Measurements from ENCODE around the gene BEAN1. TPM values are rescaled to one million over a fixed set of nuclear protein-coding genes. Genes with fewer than 3 reads are reported as not detected.

BEAN1 gene
- total and polyA plus RNA-seq, 9 of the 15 experiments (the other 6 are each of a cell fraction or from before 2014, with no cell fraction given) = not detected

DNA sequence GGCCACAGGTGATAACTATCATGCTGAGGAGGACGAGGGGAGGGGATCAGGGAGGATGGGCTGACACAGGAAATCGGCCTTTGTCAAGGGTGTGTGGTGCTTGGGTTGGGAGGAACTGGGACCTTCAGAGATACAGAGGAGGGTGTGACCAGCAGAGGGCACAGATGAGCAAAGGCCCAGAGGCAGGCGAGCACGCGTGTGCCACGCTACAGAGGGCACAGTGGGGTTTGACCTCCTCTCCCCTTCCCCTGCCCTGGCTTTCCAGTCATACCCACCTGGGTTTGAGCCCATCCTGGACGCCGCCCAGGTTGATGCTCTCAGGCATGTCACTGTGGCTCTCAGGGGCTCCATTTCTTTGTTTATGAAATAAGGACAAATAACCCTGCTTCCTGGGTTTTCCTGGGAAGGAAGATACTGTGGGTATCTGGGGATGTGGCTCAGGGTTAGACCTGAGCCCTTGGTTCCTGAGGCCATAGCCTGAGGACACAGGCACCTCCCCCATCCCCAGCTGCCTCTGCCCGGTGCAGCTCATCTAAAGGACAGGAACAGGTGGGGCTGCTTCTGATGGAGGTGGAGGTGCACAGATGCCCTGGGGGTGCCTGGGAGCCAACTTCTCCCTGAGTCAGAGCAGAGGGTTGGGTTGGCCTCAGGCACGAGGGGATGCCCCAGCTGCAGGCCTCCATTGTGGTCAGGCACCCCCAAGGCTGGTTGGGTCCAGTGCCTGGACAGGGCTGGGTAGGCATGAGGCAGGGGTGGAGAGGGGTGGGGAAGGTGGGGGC, 51.8 kb downstream of the BEAN1 start (continued):
- TF ChIP-seq ZNF764 (CRISPR knock-in tag; IDR thresholded peaks at IDR 0.05; ENCODE audit: low read depth) (no peak), ZNF583 (CRISPR knock-in tag; IDR thresholded peaks at IDR 0.05) (no peak), NFIC (IDR thresholded peaks at IDR 0.05) (no peak), MYC (IDR thresholded peaks at IDR 0.05; ENCODE audit: low read depth, low read length) (peak; percentile 81), MYC (CRISPR knock-in tag; IDR thresholded peaks at IDR 0.05; ENCODE audit: borderline replicate concordance, low read depth) (no peak), CTBP1 (IDR thresholded peaks at IDR 0.05; ENCODE audit: borderline replicate concordance) (peak; percentile 81), RBBP5 (IDR thresholded peaks at IDR 0.05; ENCODE audit: borderline replicate concordance, insufficient read depth, low read length, poor library complexity, severe bottlenecking) (no peak), L3MBTL2 (IDR thresholded peaks at IDR 0.05) (peak; percentile 25; the same call in 1 of the 2 replicates), ZNF436 (CRISPR knock-in tag; IDR thresholded peaks at IDR 0.05) (no peak), RFX1 (IDR thresholded peaks at IDR 0.05) (no peak), PHF20 (IDR thresholded peaks at IDR 0.05; ENCODE audit: partially characterized antibody) (no peak), ZNF253 (CRISPR knock-in tag; conservative IDR thresholded peaks at IDR 0.05) (no peak), ZC3H11A (IDR thresholded peaks at IDR 0.05; ENCODE audit: low read depth, low read length) (no peak), SMC3 (conservative IDR thresholded peaks at IDR 0.05; ENCODE audit: insufficient read depth, low read depth, low read length) (peak; percentile 47; the same call in 1 of the 2 replicates), EGR1 (conservative IDR thresholded peaks at IDR 0.05) (no peak)
- TF ChIP-seq, protein P1, sequence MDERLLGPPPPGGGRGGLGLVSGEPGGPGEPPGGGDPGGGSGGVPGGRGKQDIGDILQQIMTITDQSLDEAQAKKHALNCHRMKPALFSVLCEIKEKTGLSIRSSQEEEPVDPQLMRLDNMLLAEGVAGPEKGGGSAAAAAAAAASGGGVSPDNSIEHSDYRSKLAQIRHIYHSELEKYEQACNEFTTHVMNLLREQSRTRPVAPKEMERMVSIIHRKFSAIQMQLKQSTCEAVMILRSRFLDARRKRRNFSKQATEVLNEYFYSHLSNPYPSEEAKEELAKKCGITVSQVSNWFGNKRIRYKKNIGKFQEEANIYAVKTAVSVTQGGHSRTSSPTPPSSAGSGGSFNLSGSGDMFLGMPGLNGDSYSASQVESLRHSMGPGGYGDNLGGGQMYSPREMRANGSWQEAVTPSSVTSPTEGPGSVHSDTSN (CRISPR knock-in tag; IDR thresholded peaks at IDR 0.05; ENCODE audit: low read depth) = no peak
- TF ChIP-seq, protein P1 (tag; conservative IDR thresholded peaks at IDR 0.05; ENCODE audit: low read depth) = no peak
- TF ChIP-seq, protein P2, sequence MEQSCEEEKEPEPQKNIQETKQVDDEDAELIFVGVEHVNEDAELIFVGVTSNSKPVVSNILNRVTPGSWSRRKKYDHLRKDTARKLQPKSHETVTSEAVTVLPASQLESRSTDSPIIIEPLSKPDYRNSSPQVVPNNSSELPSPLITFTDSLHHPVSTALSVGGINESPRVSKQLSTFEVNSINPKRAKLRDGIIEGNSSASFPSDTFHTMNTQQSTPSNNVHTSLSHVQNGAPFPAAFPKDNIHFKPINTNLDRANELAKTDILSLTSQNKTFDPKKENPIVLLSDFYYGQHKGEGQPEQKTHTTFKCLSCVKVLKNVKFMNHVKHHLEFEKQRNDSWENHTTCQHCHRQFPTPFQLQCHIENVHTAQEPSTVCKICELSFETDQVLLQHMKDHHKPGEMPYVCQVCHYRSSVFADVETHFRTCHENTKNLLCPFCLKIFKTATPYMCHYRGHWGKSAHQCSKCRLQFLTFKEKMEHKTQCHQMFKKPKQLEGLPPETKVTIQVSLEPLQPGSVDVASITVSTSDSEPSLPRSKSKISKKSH (CRISPR knock-in tag; IDR thresholded peaks at IDR 0.05) = no peak
- TF ChIP-seq, protein P3, sequence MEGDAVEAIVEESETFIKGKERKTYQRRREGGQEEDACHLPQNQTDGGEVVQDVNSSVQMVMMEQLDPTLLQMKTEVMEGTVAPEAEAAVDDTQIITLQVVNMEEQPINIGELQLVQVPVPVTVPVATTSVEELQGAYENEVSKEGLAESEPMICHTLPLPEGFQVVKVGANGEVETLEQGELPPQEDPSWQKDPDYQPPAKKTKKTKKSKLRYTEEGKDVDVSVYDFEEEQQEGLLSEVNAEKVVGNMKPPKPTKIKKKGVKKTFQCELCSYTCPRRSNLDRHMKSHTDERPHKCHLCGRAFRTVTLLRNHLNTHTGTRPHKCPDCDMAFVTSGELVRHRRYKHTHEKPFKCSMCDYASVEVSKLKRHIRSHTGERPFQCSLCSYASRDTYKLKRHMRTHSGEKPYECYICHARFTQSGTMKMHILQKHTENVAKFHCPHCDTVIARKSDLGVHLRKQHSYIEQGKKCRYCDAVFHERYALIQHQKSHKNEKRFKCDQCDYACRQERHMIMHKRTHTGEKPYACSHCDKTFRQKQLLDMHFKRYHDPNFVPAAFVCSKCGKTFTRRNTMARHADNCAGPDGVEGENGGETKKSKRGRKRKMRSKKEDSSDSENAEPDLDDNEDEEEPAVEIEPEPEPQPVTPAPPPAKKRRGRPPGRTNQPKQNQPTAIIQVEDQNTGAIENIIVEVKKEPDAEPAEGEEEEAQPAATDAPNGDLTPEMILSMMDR (IDR thresholded peaks at IDR 0.05 in 2 of 3, conservative IDR thresholded peaks at IDR 0.05 in 1 of 3; ENCODE audit: insufficient read depth in 2 of 3, low read depth in 1 of 3, low read length in 3 of 3) = peak; percentile 82 to 90 (median 82)
- TF ChIP-seq, protein P4, sequence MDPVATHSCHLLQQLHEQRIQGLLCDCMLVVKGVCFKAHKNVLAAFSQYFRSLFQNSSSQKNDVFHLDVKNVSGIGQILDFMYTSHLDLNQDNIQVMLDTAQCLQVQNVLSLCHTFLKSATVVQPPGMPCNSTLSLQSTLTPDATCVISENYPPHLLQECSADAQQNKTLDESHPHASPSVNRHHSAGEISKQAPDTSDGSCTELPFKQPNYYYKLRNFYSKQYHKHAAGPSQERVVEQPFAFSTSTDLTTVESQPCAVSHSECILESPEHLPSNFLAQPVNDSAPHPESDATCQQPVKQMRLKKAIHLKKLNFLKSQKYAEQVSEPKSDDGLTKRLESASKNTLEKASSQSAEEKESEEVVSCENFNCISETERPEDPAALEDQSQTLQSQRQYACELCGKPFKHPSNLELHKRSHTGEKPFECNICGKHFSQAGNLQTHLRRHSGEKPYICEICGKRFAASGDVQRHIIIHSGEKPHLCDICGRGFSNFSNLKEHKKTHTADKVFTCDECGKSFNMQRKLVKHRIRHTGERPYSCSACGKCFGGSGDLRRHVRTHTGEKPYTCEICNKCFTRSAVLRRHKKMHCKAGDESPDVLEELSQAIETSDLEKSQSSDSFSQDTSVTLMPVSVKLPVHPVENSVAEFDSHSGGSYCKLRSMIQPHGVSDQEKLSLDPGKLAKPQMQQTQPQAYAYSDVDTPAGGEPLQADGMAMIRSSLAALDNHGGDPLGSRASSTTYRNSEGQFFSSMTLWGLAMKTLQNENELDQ (CRISPR knock-in tag; IDR thresholded peaks at IDR 0.05; ENCODE audit: borderline replicate concordance) = no peak

Data from K562 (cell line).